ENCODE measurements around the gene CRKL. TPM values are rescaled to one million over a fixed set of nuclear protein-coding genes. Genes with fewer than 3 reads are reported as not detected.

CRKL gene
- total and polyA plus RNA-seq, 12 donors = 15.6 to 69.1 (median 43.3) TPM

GRCh38 chr22:21000987-21001600 is 83.9 kb downstream of the CRKL start:
- H3K27me3 ChIP-seq = no peaks in the 10 kb centered on the region
- DNase-seq = peak in 2 of 7 donors; percentile 27 to 45
- H3K4me3 ChIP-seq = peak overlapping the region; percentile 33 to 88 (median 68)
- H3K4me1 ChIP-seq (replicated peaks in 1 of 2) = peaks cover 23 to 28% of the 10 kb centered on the region in 2 donors
- no peak for TF ChIP-seq CTCF (IDR thresholded peaks at IDR 0.05)
- no peak for TF ChIP-seq POLR2A (IDR thresholded peaks at IDR 0.05)
- intact Hi-C loops (cut with DNase I) = no loop called here
- peak overlapping the region; percentile 94 to 100 (median 97) for H3K27ac ChIP-seq
- WGBS, 4 donors = 0 to 2% (median 1%) methylated on average over 1 to 26 of the region's 26 CpGs; no CpG with 5 or more reads in 1 of the 4 donors
- H3K9me3 ChIP-seq (replicated peaks in 1 of 3) = no peaks in the 10 kb centered on the region
- peaks cover 0 to 18% of the 10 kb centered on the region in 2 donors for H3K36me3 ChIP-seq (replicated peaks in 1 of 2)

- no peaks in the 10 kb centered on the region for H3K27me3 ChIP-seq
- H3K36me3 ChIP-seq (replicated peaks in 1 of 2) = peaks cover 0 to 17% of the 10 kb centered on the region in 2 donors
- H3K4me1 ChIP-seq (replicated peaks in 1 of 2) = peaks cover 23 to 28% of the 10 kb centered on the region in 2 donors
- H3K27ac ChIP-seq = peak within 1 kb of the TSS; percentile 94 to 100 (median 97)
- WGBS, 4 donors = 0 to 3% (median 0%) methylated on average over 17 to 83 of the region's 83 CpGs
- no peaks in the 10 kb centered on the region for H3K9me3 ChIP-seq (replicated peaks in 1 of 3)
- peak; percentile 97 to 99 (median 98) for DNase-seq
- no peak for TF ChIP-seq CTCF (IDR thresholded peaks at IDR 0.05)
- peak; percentile 62 to 75 for TF ChIP-seq POLR2A (IDR thresholded peaks at IDR 0.05)
- intact Hi-C loops (cut with DNase I) = no loop called here
- H3K4me3 ChIP-seq = peak within 1 kb of the TSS; percentile 33 to 88 (median 68)
Measured at GRCh38 chr22:21001601-21002325, 84.6 kb downstream of the CRKL start, which contains the start of gene THAP7. THAP7 (minus strand) TSS chr22:21002118; CDS start chr22:21001911, 207 bp downstream.

Other genes starting within 250 kb of the CRKL start
- 1 to 10 TPM in 1 of 9 donors, under 1 TPM in 6, not detected in 2; 0.11 to 1.0 (median 0.29) TPM for gene SERPIND1, start 143.3 kb upstream of the CRKL start, total RNA-seq
- under 1 TPM; 0.10 to 0.18 (median 0.16) TPM for gene SERPIND1, start 143.3 kb upstream of the CRKL start, polyA plus RNA-seq
- gene PI4KA, start 58.6 kb upstream of the CRKL start, total RNA-seq = 100 to 1,000 TPM in 2 of 9 donors, 10 to 100 TPM in 7; 36.4 to 134 (median 90.6) TPM
- 10 to 100 TPM; 38.6 to 60.2 (median 39.5) TPM for gene PI4KA, start 58.6 kb upstream of the CRKL start, polyA plus RNA-seq
- gene SNAP29, start 58.4 kb upstream of the CRKL start, total RNA-seq = 10 to 100 TPM; 15.1 to 35.2 (median 26.1) TPM
- 10 to 100 TPM; 16.6 to 76.5 (median 19.0) TPM for gene SNAP29, start 58.4 kb upstream of the CRKL start, polyA plus RNA-seq
- gene AIFM3, start 49.8 kb downstream of the CRKL start, total RNA-seq = 1 to 10 TPM in 7 of 9 donors, under 1 TPM in 2; 0.72 to 5.0 (median 1.9) TPM
- gene AIFM3, start 49.8 kb downstream of the CRKL start, polyA plus RNA-seq = 1 to 10 TPM in 2 of 3 donors, under 1 TPM in 1; 0.37 to 9.1 (median 6.1) TPM
- gene LZTR1, start 64.9 kb downstream of the CRKL start, total RNA-seq = 10 to 100 TPM; 34.7 to 76.3 (median 55.7) TPM
- gene LZTR1, start 64.9 kb downstream of the CRKL start, polyA plus RNA-seq = 100 to 1,000 TPM in 1 of 3 donors, 10 to 100 TPM in 2; 32.6 to 100 (median 62.1) TPM
- gene THAP7, start 84.7 kb downstream of the CRKL start, total RNA-seq = 10 to 100 TPM; 32.4 to 63.3 (median 42.3) TPM
- 100 to 1,000 TPM in 2 of 3 donors, 10 to 100 TPM in 1; 15.7 to 189 (median 115) TPM for gene THAP7, start 84.7 kb downstream of the CRKL start, polyA plus RNA-seq
- gene P2RX6, start 97.8 kb downstream of the CRKL start, total RNA-seq = 10 to 100 TPM in 1 of 9 donors, 1 to 10 TPM in 8; 1.7 to 11.9 (median 4.6) TPM
- 10 to 100 TPM in 1 of 3 donors, 1 to 10 TPM in 2; 2.2 to 10.3 (median 4.2) TPM for gene P2RX6, start 97.8 kb downstream of the CRKL start, polyA plus RNA-seq
- 1 to 10 TPM in 8 of 9 donors, under 1 TPM in 1; 0.90 to 7.2 (median 3.8) TPM for gene SLC7A4, start 115.2 kb downstream of the CRKL start, total RNA-seq
- gene SLC7A4, start 115.2 kb downstream of the CRKL start, polyA plus RNA-seq = 1 to 10 TPM in 1 of 3 donors, under 1 TPM in 2; 0.73 to 3.2 (median 0.94) TPM
- under 1 TPM in 2 of 9 donors, not detected in 7; 0.11 to 0.28 TPM for gene LRRC74B, start 128.5 kb downstream of the CRKL start, total RNA-seq
- under 1 TPM in 2 of 3 donors, not detected in 1; 0.07 to 0.32 TPM for gene LRRC74B, start 128.5 kb downstream of the CRKL start, polyA plus RNA-seq

Measured in adrenal gland (tissue), 12 donors.